PC-9 (cell line): ENCODE results near the gene HOXA4.

ENCODE experiments used
- EZH2 ChIP-seq: fragments of 200-600 bp; sonication (generic); IDR thresholded peaks from 2 replicates; pipeline ENCODE4 v1.8.0; 2017; ENCODE audit warnings: antibody characterized with exemption, low read depth
- TF ChIP-seq, protein P1 (sequence below): fragments of 200-600 bp; sonication (generic); conservative IDR thresholded peaks from 2 replicates; pipeline ENCODE4 v1.6.1; 2017; ENCODE audit warnings: mixed run types, antibody characterized with exemption, mild to moderate bottlenecking, moderate library complexity

DNA sequence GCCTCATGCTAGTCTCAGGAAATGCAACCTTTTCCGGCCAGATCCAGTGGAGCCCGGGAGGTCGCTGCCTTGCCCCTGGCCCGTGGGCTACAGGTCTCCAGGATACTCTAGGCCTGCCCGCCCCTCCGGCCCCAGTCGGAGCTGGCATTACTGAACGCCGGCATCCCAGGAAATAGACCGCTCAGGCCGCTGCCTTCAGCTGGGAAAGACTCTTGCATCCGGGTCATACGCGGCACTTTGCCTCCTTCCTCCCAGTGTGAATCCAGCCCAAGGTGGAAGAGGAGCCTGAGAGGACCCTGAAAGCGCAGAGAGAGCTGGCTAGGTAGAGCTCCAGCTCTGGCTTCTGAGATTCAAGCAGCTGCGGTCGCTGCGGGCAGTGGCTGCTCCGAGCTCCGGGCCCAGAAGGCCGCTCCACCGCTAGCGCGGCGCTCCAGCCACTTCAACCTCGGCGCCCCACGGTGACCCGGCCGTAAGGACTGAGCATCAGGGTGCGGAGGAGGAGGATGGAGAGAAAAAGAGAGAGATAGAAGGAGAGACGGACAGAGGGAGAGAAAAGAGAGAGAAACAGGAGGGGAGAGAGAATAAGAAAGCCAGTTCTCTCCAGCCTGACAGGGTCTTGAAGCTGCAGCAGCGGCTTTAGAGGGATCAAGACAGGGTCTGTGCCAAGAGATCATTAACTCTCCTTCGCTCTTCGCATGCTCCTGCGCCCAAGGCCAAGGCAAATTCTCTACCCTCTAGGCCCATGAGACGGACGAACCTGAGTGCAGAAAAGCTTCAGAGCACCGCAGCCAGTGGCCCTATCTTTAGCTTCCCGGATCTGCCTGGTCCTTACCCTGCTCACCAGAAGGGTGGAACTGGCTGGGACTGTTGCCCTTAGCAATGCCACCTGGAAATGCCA lies 45.3 kb upstream of the HOXA4 start:
- TF ChIP-seq, protein P1, sequence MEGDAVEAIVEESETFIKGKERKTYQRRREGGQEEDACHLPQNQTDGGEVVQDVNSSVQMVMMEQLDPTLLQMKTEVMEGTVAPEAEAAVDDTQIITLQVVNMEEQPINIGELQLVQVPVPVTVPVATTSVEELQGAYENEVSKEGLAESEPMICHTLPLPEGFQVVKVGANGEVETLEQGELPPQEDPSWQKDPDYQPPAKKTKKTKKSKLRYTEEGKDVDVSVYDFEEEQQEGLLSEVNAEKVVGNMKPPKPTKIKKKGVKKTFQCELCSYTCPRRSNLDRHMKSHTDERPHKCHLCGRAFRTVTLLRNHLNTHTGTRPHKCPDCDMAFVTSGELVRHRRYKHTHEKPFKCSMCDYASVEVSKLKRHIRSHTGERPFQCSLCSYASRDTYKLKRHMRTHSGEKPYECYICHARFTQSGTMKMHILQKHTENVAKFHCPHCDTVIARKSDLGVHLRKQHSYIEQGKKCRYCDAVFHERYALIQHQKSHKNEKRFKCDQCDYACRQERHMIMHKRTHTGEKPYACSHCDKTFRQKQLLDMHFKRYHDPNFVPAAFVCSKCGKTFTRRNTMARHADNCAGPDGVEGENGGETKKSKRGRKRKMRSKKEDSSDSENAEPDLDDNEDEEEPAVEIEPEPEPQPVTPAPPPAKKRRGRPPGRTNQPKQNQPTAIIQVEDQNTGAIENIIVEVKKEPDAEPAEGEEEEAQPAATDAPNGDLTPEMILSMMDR = no peak
- no peak for TF ChIP-seq EZH2
